Measurements from ENCODE around the gene CYTH2.

Gene CYTH2

GRCh38 chr19:48511800-48512503, 42.8 kb downstream of the CYTH2 start, which contains the start of gene LMTK3:
Gene LMTK3 (minus strand): TSS chr19:48511835. CDS start chr19:48511576, 259 bp downstream.
- CTCF ChIA-PET: interaction anchor here (0.5 kb wide), 2 partner anchors 10 to 14 kb away, joined by 3 read pairs; no protein-coding TSS in a partner anchor
- Histone ChIP-seq H3K4me3 (ENCODE audit: low read depth, low read length) (peak within 1 kb of the TSS; percentile 8), H3K36me3 (ENCODE audit: control insufficient read depth in 2 of 2, insufficient read depth in 1 of 2, low read length in 2 of 2) (no peaks in the 10 kb centered on the region), H3K27ac (ENCODE audit: extremely low read depth, low read depth, low read length) (no peak within 1 kb of the TSS), H3K4me1 (ENCODE audit: control insufficient read depth, insufficient read depth, low read length) (no peaks in the 10 kb centered on the region), H3K9me3 (ENCODE audit: control insufficient read depth, insufficient read depth, low read depth, low read length) (no peaks in the 10 kb centered on the region)
- POLR2A ChIA-PET: no interaction called here
- peak; percentile 25 for TF ChIP-seq PATZ1 (tag by site-specific recombination; IDR thresholded peaks at IDR 0.05)
- TF ChIP-seq HIC1 (tag by site-specific recombination; IDR thresholded peaks at IDR 0.05): no peak
- peak; percentile 63 for TF ChIP-seq SP3 (tag by site-specific recombination; IDR thresholded peaks at IDR 0.05)
- no peak for TF ChIP-seq SCRT2 (tag by site-specific recombination; IDR thresholded peaks at IDR 0.05)
- no peak for TF ChIP-seq ZNF391 (tag by site-specific recombination; IDR thresholded peaks at IDR 0.05; ENCODE audit: borderline replicate concordance, low read depth)
- TF ChIP-seq ZNF311 (tag by site-specific recombination; IDR thresholded peaks at IDR 0.05; ENCODE audit: borderline replicate concordance): 0 out of 2 replicates have a peak, but pooled peaks have one; percentile 23
- TF ChIP-seq ZNF157 (tag by site-specific recombination; IDR thresholded peaks at IDR 0.05): no peak
- TF ChIP-seq KLF1 (tag by site-specific recombination; IDR thresholded peaks at IDR 0.05): peak; percentile 18; the same call in 1 of the 2 replicates
- 0 out of 2 replicates have a peak, but pooled peaks have one; percentile 13 for TF ChIP-seq ZBTB21 (tag by site-specific recombination; IDR thresholded peaks at IDR 0.05)
- 0 out of 2 replicates have a peak, but pooled peaks have one; percentile 41 for TF ChIP-seq GLIS2 (tag by site-specific recombination; IDR thresholded peaks at IDR 0.05)
- peak; percentile 56; the same call in 1 of the 2 replicates for TF ChIP-seq ZNF600 (tag by site-specific recombination; IDR thresholded peaks at IDR 0.05)
- peak; percentile 45; the same call in 1 of the 2 replicates for TF ChIP-seq ZSCAN4 (tag by site-specific recombination; IDR thresholded peaks at IDR 0.05)
- TF ChIP-seq ZNF76 (tag by site-specific recombination; IDR thresholded peaks at IDR 0.05; ENCODE audit: borderline replicate concordance, low read depth): no peak
- TF ChIP-seq ZNF10 (tag by site-specific recombination; IDR thresholded peaks at IDR 0.05): no peak
- no peak for TF ChIP-seq ZBTB48 (tag by site-specific recombination; IDR thresholded peaks at IDR 0.05)
- TF ChIP-seq ZNF16 (tag by site-specific recombination; IDR thresholded peaks at IDR 0.05; ENCODE audit: low read depth): no peak
- TF ChIP-seq KLF8 (tag by site-specific recombination; IDR thresholded peaks at IDR 0.05): peak; percentile 61; the same call in 1 of the 2 replicates
- TF ChIP-seq, protein P1, sequence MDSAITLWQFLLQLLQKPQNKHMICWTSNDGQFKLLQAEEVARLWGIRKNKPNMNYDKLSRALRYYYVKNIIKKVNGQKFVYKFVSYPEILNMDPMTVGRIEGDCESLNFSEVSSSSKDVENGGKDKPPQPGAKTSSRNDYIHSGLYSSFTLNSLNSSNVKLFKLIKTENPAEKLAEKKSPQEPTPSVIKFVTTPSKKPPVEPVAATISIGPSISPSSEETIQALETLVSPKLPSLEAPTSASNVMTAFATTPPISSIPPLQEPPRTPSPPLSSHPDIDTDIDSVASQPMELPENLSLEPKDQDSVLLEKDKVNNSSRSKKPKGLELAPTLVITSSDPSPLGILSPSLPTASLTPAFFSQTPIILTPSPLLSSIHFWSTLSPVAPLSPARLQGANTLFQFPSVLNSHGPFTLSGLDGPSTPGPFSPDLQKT (IDR thresholded peaks at IDR 0.05; ENCODE audit: borderline replicate concordance, low read depth, low read length): no peak
- peak; percentile 39; the same call in 1 of the 2 replicates for TF ChIP-seq EGR2 (tag by site-specific recombination; IDR thresholded peaks at IDR 0.05; ENCODE audit: low read depth)
- TF ChIP-seq ZNF837 (tag by site-specific recombination; IDR thresholded peaks at IDR 0.05): no peak
- TF ChIP-seq ZFP41 (tag by site-specific recombination; IDR thresholded peaks at IDR 0.05; ENCODE audit: borderline replicate concordance): no peak
- TF ChIP-seq ZNF398 (tag by site-specific recombination; IDR thresholded peaks at IDR 0.05): peak; percentile 18; the same call in 1 of the 2 replicates
- peak; percentile 74 for TF ChIP-seq SP2 (tag by site-specific recombination; IDR thresholded peaks at IDR 0.05)
- TF ChIP-seq ZSCAN16 (tag by site-specific recombination; IDR thresholded peaks at IDR 0.05): no peak
- no peak for TF ChIP-seq ZNF350 (tag by site-specific recombination; IDR thresholded peaks at IDR 0.05)
- TF ChIP-seq ZNF747 (tag by site-specific recombination; IDR thresholded peaks at IDR 0.05): no peak

Data from HEK293 (cell line).